Measurements from ENCODE around the gene GPC6.

GPC6 gene

GRCh38 chr13:94090773-94091480 is 864.3 kb downstream of the GPC6 start:
- WGBS (ENCODE audit: insufficient coverage), result 50% methylated on average over 2 of the region's 3 CpGs
- CTCF ChIA-PET, result interaction anchor here (1.0 kb wide), 1 partner anchor 9 kb away, joined by 3 read pairs; no protein-coding TSS in a partner anchor

GRCh38 chr13:94093652-94094315 is 867.2 kb downstream of the GPC6 start:
- POLR2A ChIA-PET, result no interaction called here
- WGBS (ENCODE audit: insufficient coverage), result no CpG with 5 or more reads among the region's 2 CpGs
- Histone ChIP-seq H3K4me3 (ENCODE audit: control insufficient read depth in 1 of 7, extremely low read depth in 1 of 7, insufficient read depth in 4 of 7, low read depth in 2 of 7, low read length in 6 of 7) (no peak overlapping the region), H3K36me3 (ENCODE audit: control insufficient read depth in 4 of 4, insufficient read depth in 4 of 4, low read length in 3 of 4) (no peaks in the 10 kb centered on the region), H3K27me3 (replicated peaks in 2 of 5; ENCODE audit: control insufficient read depth in 4 of 5, insufficient read depth in 5 of 5, low read length in 4 of 5) (no peaks in the 10 kb centered on the region), H3K27ac (ENCODE audit: insufficient read depth in 1 of 2, low read depth in 1 of 2, low read length in 2 of 2, poor library complexity in 1 of 2, severe bottlenecking in 2 of 2) (no peak overlapping the region), H3K4me1 (ENCODE audit: control extremely low read depth in 1 of 4, control insufficient read depth in 4 of 4, insufficient read depth in 4 of 4, low read length in 3 of 4) (no peaks in the 10 kb centered on the region), H3K9me3 (ENCODE audit: control extremely low read depth in 1 of 5, control insufficient read depth in 4 of 5, insufficient read depth in 2 of 5, low read depth in 1 of 5, low read length in 4 of 5) (peaks cover 0 to 3% (median 0%) of the 10 kb centered on the region in 5 experiments)
- no peak for DNase-seq
- CTCF ChIA-PET, result interaction anchor here (0.8 kb wide), 1 partner anchor 388 kb away, joined by 3 read pairs; no protein-coding TSS in a partner anchor

More at GRCh38 chr13:94090773-94091480, 864.3 kb downstream of the GPC6 start:
- Histone ChIP-seq H3K27me3 (replicated peaks in 2 of 5; ENCODE audit: control insufficient read depth in 4 of 5, insufficient read depth in 5 of 5, low read length in 4 of 5) (no peaks in the 10 kb centered on the region), H3K4me1 (ENCODE audit: control extremely low read depth in 1 of 4, control insufficient read depth in 4 of 4, insufficient read depth in 4 of 4, low read length in 3 of 4) (no peaks in the 10 kb centered on the region), H3K27ac (ENCODE audit: insufficient read depth in 1 of 2, low read depth in 1 of 2, low read length in 2 of 2, poor library complexity in 1 of 2, severe bottlenecking in 2 of 2) (no peak overlapping the region), H3K4me3 (ENCODE audit: control insufficient read depth in 1 of 7, extremely low read depth in 1 of 7, insufficient read depth in 4 of 7, low read depth in 2 of 7, low read length in 6 of 7) (no peak overlapping the region), H3K9me3 (ENCODE audit: control extremely low read depth in 1 of 5, control insufficient read depth in 4 of 5, insufficient read depth in 2 of 5, low read depth in 1 of 5, low read length in 4 of 5) (peaks cover 0 to 3% (median 0%) of the 10 kb centered on the region in 5 experiments), H3K36me3 (ENCODE audit: control insufficient read depth in 4 of 4, insufficient read depth in 4 of 4, low read length in 3 of 4) (no peaks in the 10 kb centered on the region)
- peak in 1 of 3 donors; percentile 1 for DNase-seq
- POLR2A ChIA-PET, result no interaction called here

- Histone ChIP-seq H3K36me3 (ENCODE audit: control insufficient read depth in 4 of 4, insufficient read depth in 4 of 4, low read length in 3 of 4) (no peaks in the 10 kb centered on the region), H3K27me3 (replicated peaks in 2 of 5; ENCODE audit: control insufficient read depth in 4 of 5, insufficient read depth in 5 of 5, low read length in 4 of 5) (no peaks in the 10 kb centered on the region), H3K4me3 (ENCODE audit: control insufficient read depth in 1 of 7, extremely low read depth in 1 of 7, insufficient read depth in 4 of 7, low read depth in 2 of 7, low read length in 6 of 7) (no peak overlapping the region), H3K4me1 (ENCODE audit: control extremely low read depth in 1 of 4, control insufficient read depth in 4 of 4, insufficient read depth in 4 of 4, low read length in 3 of 4) (no peaks in the 10 kb centered on the region), H3K27ac (ENCODE audit: insufficient read depth in 1 of 2, low read depth in 1 of 2, low read length in 2 of 2, poor library complexity in 1 of 2, severe bottlenecking in 2 of 2) (no peak overlapping the region), H3K9me3 (ENCODE audit: control extremely low read depth in 1 of 5, control insufficient read depth in 4 of 5, insufficient read depth in 2 of 5, low read depth in 1 of 5, low read length in 4 of 5) (no peaks in the 10 kb centered on the region)
- CTCF ChIA-PET, result no interaction called here
- POLR2A ChIA-PET, result interaction anchor here (0.6 kb wide), 1 partner anchor 57 kb away, joined by 3 read pairs; no protein-coding TSS in a partner anchor
- no peak for DNase-seq
- WGBS (ENCODE audit: insufficient coverage), result 100% methylated on average over 2 of the region's 2 CpGs
Observed at GRCh38 chr13:94109715-94110374, 883.2 kb downstream of the GPC6 start.

- H3K4me3 ChIP-seq (ENCODE audit: control insufficient read depth in 1 of 7, extremely low read depth in 1 of 7, insufficient read depth in 4 of 7, low read depth in 2 of 7, low read length in 6 of 7), result no peak overlapping the region
- ChIA-PET CTCF (no interaction called here), POLR2A (no interaction called here)
- no peaks in the 10 kb centered on the region for H3K4me1 ChIP-seq (ENCODE audit: control extremely low read depth in 1 of 4, control insufficient read depth in 4 of 4, insufficient read depth in 4 of 4, low read length in 3 of 4)
- H3K9me3 ChIP-seq (ENCODE audit: control extremely low read depth in 1 of 5, control insufficient read depth in 4 of 5, insufficient read depth in 2 of 5, low read depth in 1 of 5, low read length in 4 of 5), result no peaks in the 10 kb centered on the region
- no peaks in the 10 kb centered on the region for H3K27me3 ChIP-seq (replicated peaks in 2 of 5; ENCODE audit: control insufficient read depth in 4 of 5, insufficient read depth in 5 of 5, low read length in 4 of 5)
- WGBS (ENCODE audit: insufficient coverage), result 80% methylated on average over 1 of the region's 3 CpGs
- peak in 2 of 3 donors; percentile 6 to 7 for DNase-seq
- H3K27ac ChIP-seq (ENCODE audit: insufficient read depth in 1 of 2, low read depth in 1 of 2, low read length in 2 of 2, poor library complexity in 1 of 2, severe bottlenecking in 2 of 2), result no peak overlapping the region
- H3K36me3 ChIP-seq (ENCODE audit: control insufficient read depth in 4 of 4, insufficient read depth in 4 of 4, low read length in 3 of 4), result no peaks in the 10 kb centered on the region
Observed at GRCh38 chr13:94112227-94112626, 885.6 kb downstream of the GPC6 start.

GRCh38 chr13:94112731-94113130 is 886.1 kb downstream of the GPC6 start:
- H3K9me3 ChIP-seq (ENCODE audit: control extremely low read depth in 1 of 5, control insufficient read depth in 4 of 5, insufficient read depth in 2 of 5, low read depth in 1 of 5, low read length in 4 of 5), result no peaks in the 10 kb centered on the region
- no CpG with 5 or more reads among the region's 2 CpGs for WGBS (ENCODE audit: insufficient coverage)
- H3K27ac ChIP-seq (ENCODE audit: insufficient read depth in 1 of 2, low read depth in 1 of 2, low read length in 2 of 2, poor library complexity in 1 of 2, severe bottlenecking in 2 of 2), result no peak overlapping the region
- H3K27me3 ChIP-seq (replicated peaks in 2 of 5; ENCODE audit: control insufficient read depth in 4 of 5, insufficient read depth in 5 of 5, low read length in 4 of 5), result no peaks in the 10 kb centered on the region
- ChIA-PET CTCF (no interaction called here), POLR2A (no interaction called here)
- H3K4me1 ChIP-seq (ENCODE audit: control extremely low read depth in 1 of 4, control insufficient read depth in 4 of 4, insufficient read depth in 4 of 4, low read length in 3 of 4), result no peaks in the 10 kb centered on the region
- no peak for DNase-seq
- no peak overlapping the region for H3K4me3 ChIP-seq (ENCODE audit: control insufficient read depth in 1 of 7, extremely low read depth in 1 of 7, insufficient read depth in 4 of 7, low read depth in 2 of 7, low read length in 6 of 7)
- no peaks in the 10 kb centered on the region for H3K36me3 ChIP-seq (ENCODE audit: control insufficient read depth in 4 of 4, insufficient read depth in 4 of 4, low read length in 3 of 4)

GRCh38 chr13:94113245-94113644 is 886.6 kb downstream of the GPC6 start:
- Histone ChIP-seq H3K4me1 (ENCODE audit: control extremely low read depth in 1 of 4, control insufficient read depth in 4 of 4, insufficient read depth in 4 of 4, low read length in 3 of 4) (no peaks in the 10 kb centered on the region), H3K36me3 (ENCODE audit: control insufficient read depth in 4 of 4, insufficient read depth in 4 of 4, low read length in 3 of 4) (no peaks in the 10 kb centered on the region), H3K4me3 (ENCODE audit: control insufficient read depth in 1 of 7, extremely low read depth in 1 of 7, insufficient read depth in 4 of 7, low read depth in 2 of 7, low read length in 6 of 7) (no peak overlapping the region), H3K9me3 (ENCODE audit: control extremely low read depth in 1 of 5, control insufficient read depth in 4 of 5, insufficient read depth in 2 of 5, low read depth in 1 of 5, low read length in 4 of 5) (no peaks in the 10 kb centered on the region), H3K27ac (ENCODE audit: insufficient read depth in 1 of 2, low read depth in 1 of 2, low read length in 2 of 2, poor library complexity in 1 of 2, severe bottlenecking in 2 of 2) (no peak overlapping the region), H3K27me3 (replicated peaks in 2 of 5; ENCODE audit: control insufficient read depth in 4 of 5, insufficient read depth in 5 of 5, low read length in 4 of 5) (no peaks in the 10 kb centered on the region)
- POLR2A ChIA-PET, result no interaction called here
- no peak for DNase-seq
- CTCF ChIA-PET, result no interaction called here

GRCh38 chr13:94114166-94114565 is 887.6 kb downstream of the GPC6 start:
- no peak overlapping the region for H3K27ac ChIP-seq (ENCODE audit: insufficient read depth in 1 of 2, low read depth in 1 of 2, low read length in 2 of 2, poor library complexity in 1 of 2, severe bottlenecking in 2 of 2)
- H3K4me3 ChIP-seq (ENCODE audit: control insufficient read depth in 1 of 7, extremely low read depth in 1 of 7, insufficient read depth in 4 of 7, low read depth in 2 of 7, low read length in 6 of 7), result no peak overlapping the region
- H3K27me3 ChIP-seq (replicated peaks in 2 of 5; ENCODE audit: control insufficient read depth in 4 of 5, insufficient read depth in 5 of 5, low read length in 4 of 5), result no peaks in the 10 kb centered on the region
- H3K36me3 ChIP-seq (ENCODE audit: control insufficient read depth in 4 of 4, insufficient read depth in 4 of 4, low read length in 3 of 4), result no peaks in the 10 kb centered on the region
- DNase-seq, result no peak
- no peaks in the 10 kb centered on the region for H3K4me1 ChIP-seq (ENCODE audit: control extremely low read depth in 1 of 4, control insufficient read depth in 4 of 4, insufficient read depth in 4 of 4, low read length in 3 of 4)
- CTCF ChIA-PET, result no interaction called here
- WGBS (ENCODE audit: insufficient coverage), result 100% methylated on average over 1 of the region's 1 CpG
- POLR2A ChIA-PET, result no interaction called here
- no peaks in the 10 kb centered on the region for H3K9me3 ChIP-seq (ENCODE audit: control extremely low read depth in 1 of 5, control insufficient read depth in 4 of 5, insufficient read depth in 2 of 5, low read depth in 1 of 5, low read length in 4 of 5)

Data from common myeloid progenitor, CD34-positive (primary cell).